Activated CD4-positive, alpha-beta T cell treated with anti-CD3 and anti-CD28 coated beads, Interleukin-2, amount 10 ng/mL, durations not matched to agents 7 days and 5 days (primary cell): ENCODE results near the gene TM9SF2. TPM values are rescaled to one million over a fixed set of nuclear protein-coding genes. Genes with fewer than 3 reads are reported as not detected.

Source experiments
- total RNA-seq, 2 experiments: library from RNA; stranded (reverse); gene quantifications; one replicate each; pipeline ENCODE4 v1.2.3, GENCODE V29; 2021

Gene TM9SF2
- total RNA-seq, 2 experiments from 2014 or later = 79.2 to 87.9 TPM

Other genes with a start within 250 kb of the TM9SF2 start
- gene GPR18, start 243.1 kb upstream of the TM9SF2 start, total RNA-seq = 10 to 100 TPM; 19.7 to 25.4 TPM
- gene GPR183, start 194.1 kb upstream of the TM9SF2 start, total RNA-seq = 10 to 100 TPM; 41.4 to 45.1 TPM
- gene CLYBL, start 105.2 kb downstream of the TM9SF2 start, total RNA-seq = 10 to 100 TPM; 12.2 to 13.0 TPM